ENCODE results near the gene FAM163B.

FAM163B gene

GRCh38 chr9:133538851-133539833 lies 70.0 kb downstream of the FAM163B start:
- no peak for DNase-seq

GRCh38 chr9:133538176-133538575 lies 71.0 kb downstream of the FAM163B start:
- no peak for DNase-seq

- DNase-seq = no peak
Observed at GRCh38 chr9:133537257-133537656, 71.9 kb downstream of the FAM163B start.

GRCh38 chr9:133536536-133536935 lies 72.7 kb downstream of the FAM163B start:
- no peak for DNase-seq

- no peak for DNase-seq
Observed at GRCh38 chr9:133536080-133536479, 73.1 kb downstream of the FAM163B start.

GRCh38 chr9:133535306-133535877 lies 73.8 kb downstream of the FAM163B start:
- no peak for DNase-seq

- DNase-seq = no peak
Observed at GRCh38 chr9:133534346-133535291, 74.6 kb downstream of the FAM163B start, which contains the start of gene ADAMTSL2. Gene ADAMTSL2 (plus strand): TSS chr9:133534704. CDS start chr9:133536713, 2,009 bp downstream.

- DNase-seq = no peak
Observed at GRCh38 chr9:133533857-133534256, 75.3 kb downstream of the FAM163B start.

- no peak for DNase-seq
Observed at GRCh38 chr9:133532937-133533668, 76.1 kb downstream of the FAM163B start.

GRCh38 chr9:133531293-133531692 lies 77.9 kb downstream of the FAM163B start:
- DNase-seq = no peak

GRCh38 chr9:133529874-133530273 lies 79.3 kb downstream of the FAM163B start:
- DNase-seq = no peak

- DNase-seq = no peak
Observed at GRCh38 chr9:133529457-133529856, 79.7 kb downstream of the FAM163B start.

GRCh38 chr9:133528876-133529241 lies 80.3 kb downstream of the FAM163B start:
- DNase-seq = no peak

GRCh38 chr9:133528001-133528875 lies 81.0 kb downstream of the FAM163B start:
- no peak for DNase-seq

GRCh38 chr9:133527444-133527920 lies 81.7 kb downstream of the FAM163B start:
- DNase-seq = no peak
